ENCODE measurements around the gene MMD2. TPM values are rescaled to one million over a fixed set of nuclear protein-coding genes. Genes with fewer than 3 reads are reported as not detected.

The MMD2 gene
- total RNA-seq, 2 experiments from 2014 or later: not detected

GRCh38 chr7:5001911-5002310 is 42.9 kb upstream of the MMD2 start:
- no peaks in the 10 kb centered on the region for H3K9me3 ChIP-seq (ENCODE audit: low read length)
- POLR2A ChIA-PET: no interaction called here
- H3K27ac ChIP-seq (ENCODE audit: low read depth, low read length, poor library complexity, severe bottlenecking): no peak overlapping the region
- intact Hi-C loops (cut with micrococcal nuclease; ENCODE audit: unreplicated experiment): no loop called here
- no TSS peak for BruUV-seq (replicated peaks)
- H2AFZ ChIP-seq (ENCODE audit: low read length): no peak overlapping the region
- no peak overlapping the region for H3K4me3 ChIP-seq (ENCODE audit: low read depth, low read length, poor library complexity, severe bottlenecking)
- CTCF ChIA-PET (ENCODE audit: unreplicated experiment): no interaction called here
- no peaks in the 10 kb centered on the region; the same call in 1 of the 2 replicates for H3K79me2 ChIP-seq (ENCODE audit: insufficient read depth, low read depth, low read length)
- no peak for TF ChIP-seq EZH2phosphoT487 (IDR thresholded peaks at IDR 0.05; ENCODE audit: borderline replicate concordance, low read depth, low read length)
- no peak for TF ChIP-seq CTCF (conservative IDR thresholded peaks at IDR 0.05; ENCODE audit: low read length)
- no peak overlapping the region for H3K4me2 ChIP-seq (ENCODE audit: low read length)
- no peaks in the 10 kb centered on the region for H3K9me2 ChIP-seq (ENCODE audit: insufficient read depth, low read length)
- DNase-seq (ENCODE audit: low spot score): no peak
- peaks cover 28% of the 10 kb centered on the region for H3K36me3 ChIP-seq (ENCODE audit: insufficient read depth, low read length)
- no peaks in the 10 kb centered on the region for H4K20me1 ChIP-seq (ENCODE audit: insufficient read depth, low read length)
- H3K4me1 ChIP-seq (ENCODE audit: insufficient read depth, low read length, poor library complexity, severe bottlenecking): no peaks in the 10 kb centered on the region

- no peak overlapping the region for H3K27ac ChIP-seq (ENCODE audit: low read depth, low read length, poor library complexity, severe bottlenecking)
- no peaks in the 10 kb centered on the region for H3K9me3 ChIP-seq (ENCODE audit: low read length)
- no peak overlapping the region for H3K4me3 ChIP-seq (ENCODE audit: low read depth, low read length, poor library complexity, severe bottlenecking)
- ChIA-PET POLR2A (no interaction called here), CTCF (ENCODE audit: unreplicated experiment) (no interaction called here)
- H2AFZ ChIP-seq (ENCODE audit: low read length): no peak overlapping the region
- no peak overlapping the region for H3K4me2 ChIP-seq (ENCODE audit: low read length)
- DNase-seq (ENCODE audit: low spot score): no peak
- TF ChIP-seq CTCF (conservative IDR thresholded peaks at IDR 0.05; ENCODE audit: low read length) (no peak), EZH2phosphoT487 (IDR thresholded peaks at IDR 0.05; ENCODE audit: borderline replicate concordance, low read depth, low read length) (no peak)
- H3K36me3 ChIP-seq (ENCODE audit: insufficient read depth, low read length): peaks cover 37% of the 10 kb centered on the region
- no peaks in the 10 kb centered on the region for H3K4me1 ChIP-seq (ENCODE audit: insufficient read depth, low read length, poor library complexity, severe bottlenecking)
- no peaks in the 10 kb centered on the region for H3K9me2 ChIP-seq (ENCODE audit: insufficient read depth, low read length)
- no peaks in the 10 kb centered on the region; the same call in 1 of the 2 replicates for H3K79me2 ChIP-seq (ENCODE audit: insufficient read depth, low read depth, low read length)
- intact Hi-C loops (cut with micrococcal nuclease; ENCODE audit: unreplicated experiment): no loop called here
- no TSS peak for BruUV-seq (replicated peaks)
- H4K20me1 ChIP-seq (ENCODE audit: insufficient read depth, low read length): no peaks in the 10 kb centered on the region
Observed at GRCh38 chr7:5001003-5001402, 42.0 kb upstream of the MMD2 start.

- no peak for DNase-seq (ENCODE audit: low spot score)
- POLR2A ChIA-PET: interaction anchor here (0.6 kb wide), 1 partner anchor 81 kb away, joined by 4 read pairs; no protein-coding TSS in a partner anchor
- H3K4me1 ChIP-seq (ENCODE audit: insufficient read depth, low read length, poor library complexity, severe bottlenecking): no peaks in the 10 kb centered on the region
- H3K9me2 ChIP-seq (ENCODE audit: insufficient read depth, low read length): no peaks in the 10 kb centered on the region
- CTCF ChIA-PET (ENCODE audit: unreplicated experiment): no interaction called here
- no peak overlapping the region for H2AFZ ChIP-seq (ENCODE audit: low read length)
- no peaks in the 10 kb centered on the region for H3K9me3 ChIP-seq (ENCODE audit: low read length)
- TF ChIP-seq EZH2phosphoT487 (IDR thresholded peaks at IDR 0.05; ENCODE audit: borderline replicate concordance, low read depth, low read length) (no peak), CTCF (conservative IDR thresholded peaks at IDR 0.05; ENCODE audit: low read length) (no peak)
- intact Hi-C loops (cut with micrococcal nuclease; ENCODE audit: unreplicated experiment): no loop called here
- no peak overlapping the region for H3K27ac ChIP-seq (ENCODE audit: low read depth, low read length, poor library complexity, severe bottlenecking)
- H4K20me1 ChIP-seq (ENCODE audit: insufficient read depth, low read length): no peaks in the 10 kb centered on the region
- H3K36me3 ChIP-seq (ENCODE audit: insufficient read depth, low read length): peaks cover 39% of the 10 kb centered on the region
- no peak overlapping the region for H3K4me2 ChIP-seq (ENCODE audit: low read length)
- H3K79me2 ChIP-seq (ENCODE audit: insufficient read depth, low read depth, low read length): no peaks in the 10 kb centered on the region; the same call in 1 of the 2 replicates
- no TSS peak for BruUV-seq (replicated peaks)
- no peak overlapping the region for H3K4me3 ChIP-seq (ENCODE audit: low read depth, low read length, poor library complexity, severe bottlenecking)
Observed at GRCh38 chr7:4999369-4999950, 40.5 kb upstream of the MMD2 start.
